ENCODE measurements around the gene IL1R1. TPM values are rescaled to one million over a fixed set of nuclear protein-coding genes. Genes with fewer than 3 reads are reported as not detected.
"Not testable (repeated sequence)": the region's sequence is repeated elsewhere in the genome, so short reads cannot be mapped to it uniquely, and the experiment has no call there.

Gene IL1R1
- total RNA-seq (2014; rRNA removed; shearing (Covaris generic)), result 0.31 and 0.61 TPM in 2 replicates

GRCh38 chr2:102141970-102142828 is at the start of gene IL1R1:
IL1R1 (plus strand) TSS chr2:102142746; CDS start chr2:102157725, 14,979 bp downstream.
- peak; percentile 60 for DNase-seq (ENCODE audit: low spot score)

DNA sequence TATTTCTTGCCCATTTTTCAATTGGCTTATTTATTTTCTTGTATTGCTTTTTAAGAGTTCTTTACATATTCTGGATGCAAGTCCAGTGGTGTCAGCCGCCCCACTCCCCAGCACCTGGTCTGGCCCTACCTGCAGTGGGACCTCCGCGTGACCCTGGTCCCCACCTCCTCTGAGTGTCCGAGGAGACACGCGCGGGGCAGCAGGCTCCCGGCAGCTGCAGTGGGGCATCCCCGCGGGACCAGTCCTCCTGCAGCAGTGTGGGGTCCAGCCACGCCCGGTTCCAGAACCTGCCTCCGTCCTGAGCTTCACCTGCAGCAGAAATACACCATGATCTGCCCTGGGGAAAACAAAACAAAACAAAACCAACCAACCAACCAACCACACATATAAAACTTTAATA is 48.9 kb upstream of the IL1R1 start:
- DNase-seq (ENCODE audit: low spot score), result no peak

GRCh38 chr2:102094917-102095316 is 47.6 kb upstream of the IL1R1 start:
- no peak for DNase-seq (ENCODE audit: low spot score)

DNA sequence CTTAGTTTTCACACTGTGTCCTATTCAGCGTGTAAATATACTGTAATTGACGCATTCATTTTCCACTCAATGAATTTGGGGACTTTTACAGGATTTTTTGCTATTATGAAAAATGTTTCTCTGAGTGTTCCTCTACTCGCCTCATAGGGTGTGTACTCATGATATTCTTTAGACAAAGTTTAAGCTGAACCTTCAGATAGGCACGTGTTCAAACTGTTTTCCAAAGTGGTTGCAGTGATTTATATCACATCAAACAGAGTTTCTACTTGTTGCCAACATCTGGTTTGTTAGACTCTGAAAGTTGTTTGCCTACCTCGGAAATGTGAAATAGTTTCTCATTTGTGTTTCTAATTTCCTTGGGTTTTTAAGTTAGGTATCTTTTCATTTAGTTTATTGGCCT is 46.4 kb upstream of the IL1R1 start:
- DNase-seq (ENCODE audit: low spot score), result no peak

GRCh38 chr2:102098756-102099155 is 43.8 kb upstream of the IL1R1 start:
- DNase-seq (ENCODE audit: low spot score), result no peak

- DNase-seq (ENCODE audit: low spot score), result no peak
Observed at GRCh38 chr2:102099536-102100298, 42.8 kb upstream of the IL1R1 start.

GRCh38 chr2:102100371-102101096 is 42.0 kb upstream of the IL1R1 start:
- no peak for DNase-seq (ENCODE audit: low spot score)

GRCh38 chr2:102101097-102101848 is 41.3 kb upstream of the IL1R1 start:
- no peak for DNase-seq (ENCODE audit: low spot score)

DNA sequence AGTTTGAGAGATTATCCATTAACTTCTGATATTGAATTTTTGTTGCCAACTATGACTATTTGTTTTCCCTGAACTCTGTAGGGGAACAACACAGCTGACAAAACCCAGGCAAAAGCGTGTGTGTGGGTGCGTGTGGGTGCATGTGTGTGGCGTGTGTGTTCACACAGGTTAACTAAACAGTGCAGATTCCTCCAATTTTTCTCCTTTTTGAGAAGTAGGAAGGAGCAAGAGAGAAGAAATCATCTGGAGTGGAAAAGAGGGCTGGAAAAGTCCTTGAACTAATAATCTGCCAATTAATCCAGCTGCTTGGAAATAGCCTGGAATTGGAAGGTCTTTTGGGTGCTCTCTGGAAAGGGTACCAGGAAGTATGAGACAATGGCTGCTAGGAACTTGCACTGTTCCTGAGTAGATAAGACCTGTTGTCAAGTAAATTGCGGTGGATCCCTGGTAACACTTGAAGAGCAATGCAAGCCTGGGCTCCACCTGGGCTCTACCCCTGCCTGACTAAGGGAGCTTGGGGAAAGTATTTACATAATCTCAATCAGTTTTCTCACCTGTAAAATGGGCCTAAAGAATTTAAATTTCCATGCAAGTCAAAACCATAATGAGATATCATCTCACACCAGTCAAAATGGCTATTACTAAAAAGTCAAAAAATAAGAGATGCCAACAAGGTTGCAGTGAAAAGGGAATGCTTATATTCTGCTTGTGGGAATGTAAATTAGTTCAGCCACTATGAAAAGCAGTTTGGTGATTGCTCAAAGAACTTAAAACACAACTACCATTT is 40.5 kb upstream of the IL1R1 start:
- DNase-seq (ENCODE audit: low spot score), result no peak

DNA sequence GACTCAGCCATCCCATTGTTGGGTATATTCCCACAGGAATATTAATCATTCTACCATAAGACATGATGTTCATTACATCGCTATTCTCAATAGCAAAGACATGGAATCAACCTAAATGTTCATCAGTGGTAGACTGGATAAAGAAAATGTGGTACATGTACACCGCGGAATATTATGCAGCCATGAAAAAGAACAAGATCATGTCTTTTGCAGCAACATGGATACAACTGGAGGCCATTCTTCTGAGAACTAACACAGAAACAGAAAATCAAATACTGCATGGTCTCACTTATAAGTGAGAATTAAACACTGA is 40.0 kb upstream of the IL1R1 start:
- not testable (repeated sequence) for DNase-seq (ENCODE audit: low spot score)

- DNase-seq (ENCODE audit: low spot score), result no peak
Observed at GRCh38 chr2:102103284-102103683, 39.3 kb upstream of the IL1R1 start.

DNA sequence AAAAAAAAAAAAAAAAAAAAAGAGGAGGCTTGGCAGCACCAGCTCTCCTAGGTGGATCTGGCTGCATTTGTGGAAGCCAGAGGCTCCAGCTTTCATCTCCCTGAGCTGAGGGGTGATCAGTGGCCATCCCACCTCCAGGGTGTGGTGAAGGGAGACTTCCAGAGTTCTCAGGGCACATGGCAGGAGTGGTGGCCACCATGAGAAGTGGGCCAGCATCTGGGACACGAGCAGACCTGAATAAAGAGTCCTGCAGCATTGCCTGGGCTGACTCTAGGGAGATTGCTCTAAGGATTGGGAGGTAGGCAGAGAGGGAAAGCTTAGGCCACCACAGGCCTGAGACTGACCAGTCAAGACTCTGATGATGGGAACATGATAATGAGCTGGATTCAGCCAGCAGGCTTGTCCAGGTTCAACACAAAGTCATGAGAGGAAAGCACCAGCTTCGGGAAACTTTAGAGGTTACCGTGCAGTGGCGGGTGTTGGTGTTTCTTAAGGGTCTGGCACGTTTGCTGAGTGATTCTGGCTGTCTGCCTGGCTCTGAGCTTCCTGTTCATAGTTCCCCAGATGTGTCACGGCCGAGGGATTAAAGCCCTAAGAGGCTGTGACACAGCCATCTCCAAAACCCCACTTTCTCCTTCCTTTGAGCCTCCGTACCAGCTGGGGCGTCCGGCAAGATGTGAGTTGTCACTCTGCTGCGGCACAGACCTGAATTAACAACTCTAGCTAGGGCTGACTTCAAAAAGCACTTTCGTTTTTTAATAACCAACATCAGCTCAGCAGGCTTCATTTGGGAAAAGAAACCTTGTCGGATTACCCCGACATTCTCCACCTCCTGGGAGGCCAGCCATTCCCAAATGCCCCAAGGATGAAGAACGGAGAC is 38.3 kb upstream of the IL1R1 start:
- no peak for DNase-seq (ENCODE audit: low spot score)

DNA sequence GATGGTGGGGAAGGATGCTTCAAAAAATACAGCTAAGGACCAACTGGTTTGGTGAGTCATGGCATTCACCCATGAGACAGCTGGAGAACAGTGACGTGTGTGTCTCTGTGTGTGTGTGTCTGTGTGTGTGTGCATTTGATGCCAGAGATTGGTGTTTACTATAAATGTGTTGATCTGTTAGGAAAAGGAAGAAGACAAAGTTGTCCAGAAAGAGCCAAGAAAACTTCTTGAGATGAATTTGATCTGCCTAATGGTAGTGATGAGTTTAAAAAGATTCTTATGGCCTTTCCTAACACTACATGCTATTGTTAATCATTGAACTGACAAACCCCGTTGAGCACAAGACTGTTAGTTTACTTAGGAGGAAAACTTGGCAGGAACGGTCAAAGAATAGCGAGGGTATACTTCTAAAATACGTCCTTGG is 36.4 kb upstream of the IL1R1 start:
- peak; percentile 13 for DNase-seq (ENCODE audit: low spot score)

GRCh38 chr2:102106813-102107740 is 35.5 kb upstream of the IL1R1 start:
- DNase-seq (ENCODE audit: low spot score), result not testable (repeated sequence)

GRCh38 chr2:102107741-102108070 is 34.8 kb upstream of the IL1R1 start:
- no peak for DNase-seq (ENCODE audit: low spot score)

GRCh38 chr2:102109016-102109415 is 33.5 kb upstream of the IL1R1 start:
- DNase-seq (ENCODE audit: low spot score), result no peak

- DNase-seq (ENCODE audit: low spot score), result no peak
Observed at GRCh38 chr2:102110171-102110570, 32.4 kb upstream of the IL1R1 start.

DNA sequence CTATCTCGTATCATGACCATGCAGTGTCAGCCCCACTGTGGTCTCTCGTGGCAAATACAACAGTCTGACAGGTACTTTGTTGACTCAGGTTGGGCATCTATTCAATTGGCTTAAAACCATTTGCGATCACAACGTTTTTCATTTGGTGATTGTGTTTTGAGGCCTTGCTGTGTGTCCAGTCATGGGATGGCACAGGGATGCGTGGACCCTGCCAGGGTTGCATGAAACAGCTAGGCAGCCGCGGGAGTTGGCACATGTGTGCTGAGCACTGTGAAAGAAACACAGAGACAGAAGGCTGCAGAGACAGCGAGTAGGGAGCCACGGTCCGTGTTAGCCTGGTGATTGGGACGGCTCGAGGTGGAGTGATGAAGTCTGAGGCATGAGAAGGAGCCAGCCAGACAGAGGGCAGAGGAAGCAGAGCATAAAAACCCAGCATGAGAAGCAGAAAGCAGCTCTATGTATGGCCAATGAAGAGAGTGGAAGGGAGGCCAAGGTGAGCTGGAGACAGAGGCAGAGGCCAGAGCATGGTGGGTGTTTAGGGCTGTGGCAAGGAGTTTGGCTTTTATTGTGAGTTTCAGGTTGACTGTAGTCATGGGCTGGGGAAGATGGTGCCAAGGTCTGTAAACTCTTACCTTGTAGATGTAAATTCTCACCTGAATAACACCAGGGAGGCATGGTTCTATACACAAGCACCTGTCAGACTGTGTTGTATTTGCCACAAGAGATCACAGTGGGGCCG is 31.8 kb upstream of the IL1R1 start:
- no peak for DNase-seq (ENCODE audit: low spot score)
